GM20000 (cell line): ENCODE data around the gene GRID1.

Experiments used
- DNase-seq: peaks from one replicate; pipeline ENCODE4 v3.0.0; 2012; ENCODE audit warnings: low spot score
- TF ChIP-seq, protein P1 (sequence below): IDR thresholded peaks from 2 replicates; pipeline ENCODE4 v1.5.1; 2012; ENCODE audit warnings: mild to moderate bottlenecking, control low read depth; ENCODE audit errors: extremely low read depth, missing control alignments

Gene GRID1

DNA sequence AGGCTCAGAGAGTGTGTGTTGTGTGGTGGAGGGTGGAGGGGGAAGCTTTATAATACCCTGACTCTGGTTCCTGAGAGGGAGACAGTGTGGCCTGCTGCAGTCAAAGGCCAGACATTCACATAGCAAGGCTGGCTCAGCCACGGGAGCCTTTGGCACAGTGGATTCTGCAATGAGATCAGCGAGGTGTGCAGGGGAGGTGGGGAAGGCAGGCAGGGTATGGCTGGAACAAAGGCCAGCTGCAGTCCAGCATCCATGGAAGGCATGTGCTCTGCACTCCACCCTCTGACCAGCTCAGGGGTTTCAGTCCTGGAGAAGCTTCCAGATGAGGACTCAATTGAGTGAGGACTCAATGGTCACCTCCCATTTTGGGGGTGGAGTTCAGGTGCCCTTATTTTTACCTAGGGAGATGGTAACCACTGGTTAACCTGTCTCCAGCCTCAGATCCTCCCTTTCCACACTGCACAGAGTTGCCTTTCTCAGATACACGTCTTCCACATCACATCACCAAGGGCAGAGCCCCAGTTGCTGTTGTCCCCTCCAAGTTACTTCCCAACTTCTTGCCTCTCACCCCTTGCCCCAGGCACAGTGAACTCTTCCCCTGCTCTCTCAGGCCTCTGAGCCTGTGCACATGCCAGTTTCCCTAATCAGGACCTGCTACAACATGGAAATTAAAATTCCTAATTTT is 504.9 kb downstream of the GRID1 start:
- DNase-seq = no peak
- TF ChIP-seq, protein P1, sequence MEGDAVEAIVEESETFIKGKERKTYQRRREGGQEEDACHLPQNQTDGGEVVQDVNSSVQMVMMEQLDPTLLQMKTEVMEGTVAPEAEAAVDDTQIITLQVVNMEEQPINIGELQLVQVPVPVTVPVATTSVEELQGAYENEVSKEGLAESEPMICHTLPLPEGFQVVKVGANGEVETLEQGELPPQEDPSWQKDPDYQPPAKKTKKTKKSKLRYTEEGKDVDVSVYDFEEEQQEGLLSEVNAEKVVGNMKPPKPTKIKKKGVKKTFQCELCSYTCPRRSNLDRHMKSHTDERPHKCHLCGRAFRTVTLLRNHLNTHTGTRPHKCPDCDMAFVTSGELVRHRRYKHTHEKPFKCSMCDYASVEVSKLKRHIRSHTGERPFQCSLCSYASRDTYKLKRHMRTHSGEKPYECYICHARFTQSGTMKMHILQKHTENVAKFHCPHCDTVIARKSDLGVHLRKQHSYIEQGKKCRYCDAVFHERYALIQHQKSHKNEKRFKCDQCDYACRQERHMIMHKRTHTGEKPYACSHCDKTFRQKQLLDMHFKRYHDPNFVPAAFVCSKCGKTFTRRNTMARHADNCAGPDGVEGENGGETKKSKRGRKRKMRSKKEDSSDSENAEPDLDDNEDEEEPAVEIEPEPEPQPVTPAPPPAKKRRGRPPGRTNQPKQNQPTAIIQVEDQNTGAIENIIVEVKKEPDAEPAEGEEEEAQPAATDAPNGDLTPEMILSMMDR = no peak

DNA sequence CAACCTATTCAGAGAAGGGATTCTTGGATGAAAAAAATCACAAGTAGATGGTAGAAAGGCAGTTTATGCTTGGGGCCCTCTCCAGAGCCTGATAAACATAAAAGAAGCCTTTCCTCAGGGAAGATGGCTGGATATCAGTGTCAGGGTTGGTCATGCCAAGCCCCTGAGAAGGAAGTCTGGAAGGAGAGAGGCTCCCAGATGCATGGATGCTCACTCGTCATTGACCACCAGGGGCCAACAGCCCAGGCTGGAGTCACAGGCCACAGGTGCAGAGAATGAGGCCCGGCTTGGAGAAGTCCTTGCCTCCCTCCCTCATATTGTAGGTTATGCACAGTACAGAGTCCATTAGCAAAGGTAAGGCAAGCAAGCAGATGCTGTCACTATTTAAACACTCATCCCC is 506.7 kb downstream of the GRID1 start:
- DNase-seq = no peak
- TF ChIP-seq, protein P1 = no peak

DNA sequence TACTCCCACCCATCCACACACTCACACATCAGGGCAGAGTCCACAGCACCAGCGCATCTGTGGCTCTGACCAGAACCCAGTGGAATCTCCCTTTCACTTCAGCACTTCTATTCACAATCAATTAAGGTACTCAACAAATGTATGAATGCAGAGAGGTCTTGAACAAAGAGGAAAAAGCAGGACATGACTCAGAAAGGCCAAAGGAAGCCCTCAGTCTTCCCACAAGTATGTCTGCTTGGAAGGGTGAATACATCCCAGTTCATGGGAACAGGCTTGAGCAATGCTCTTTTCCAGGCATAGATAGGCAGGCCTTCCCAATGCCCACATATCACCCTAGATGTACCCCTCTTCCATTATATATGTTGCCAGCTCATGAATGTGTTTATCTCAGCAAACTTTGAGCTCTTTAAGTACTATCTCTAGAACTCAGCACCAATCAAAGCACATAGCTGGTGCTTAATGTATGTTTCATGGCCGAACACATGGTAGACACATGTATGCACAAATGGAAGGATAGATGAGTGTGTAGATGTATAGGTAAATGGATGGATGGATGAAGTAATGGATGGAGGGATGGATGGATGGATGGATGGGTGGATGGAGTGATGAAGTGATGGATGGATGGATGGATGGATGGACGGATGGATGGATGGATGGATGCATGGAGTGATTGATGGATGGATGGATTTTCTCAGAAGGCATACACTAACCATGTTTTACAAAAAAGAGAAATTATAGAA is 507.6 kb downstream of the GRID1 start:
- TF ChIP-seq, protein P1 = no peak

DNA sequence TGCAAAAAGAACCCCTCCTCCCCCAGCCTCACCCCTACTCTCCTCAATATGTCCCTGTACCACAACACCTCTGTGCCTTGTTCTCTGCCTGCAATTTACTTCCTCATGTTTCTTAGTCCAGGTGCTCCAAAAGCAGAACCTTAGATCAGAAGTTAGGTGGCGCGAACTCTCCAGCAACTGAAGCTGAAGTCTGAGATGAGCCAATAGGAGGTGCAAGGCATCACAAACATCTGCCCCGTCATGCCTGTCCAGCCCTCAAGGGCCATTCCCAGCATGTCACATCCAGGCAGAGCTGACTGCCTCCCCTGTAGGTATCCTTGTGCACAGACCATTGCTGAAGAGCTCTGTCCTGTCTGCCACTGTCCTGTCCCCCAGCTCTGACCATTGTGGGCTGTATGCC is 508.8 kb downstream of the GRID1 start:
- TF ChIP-seq, protein P1 = no peak
- no peak for DNase-seq

More for the DNA sequence above, 507.6 kb downstream of the GRID1 start:
- DNase-seq = no peak

DNA sequence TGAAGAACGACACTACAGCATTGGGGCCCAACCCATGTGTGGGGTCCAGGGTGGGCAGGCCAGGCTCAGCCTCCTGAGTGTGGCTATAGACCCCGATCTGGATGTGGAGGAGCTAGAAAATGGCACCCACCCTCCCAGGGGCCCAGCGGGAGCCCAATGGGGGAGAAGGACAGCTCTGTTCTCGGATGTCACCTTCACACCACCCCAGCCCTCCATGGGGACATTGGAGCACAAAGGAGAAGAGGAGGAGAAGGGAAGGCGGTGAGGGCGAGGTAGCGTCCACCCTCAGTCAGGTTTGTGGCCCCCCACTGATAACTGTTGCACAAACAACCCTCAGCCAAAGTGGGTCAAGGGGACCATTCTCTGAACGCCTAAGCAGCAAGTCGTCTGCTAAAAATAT is 509.3 kb downstream of the GRID1 start:
- TF ChIP-seq, protein P1 = no peak
- DNase-seq = no peak

DNA sequence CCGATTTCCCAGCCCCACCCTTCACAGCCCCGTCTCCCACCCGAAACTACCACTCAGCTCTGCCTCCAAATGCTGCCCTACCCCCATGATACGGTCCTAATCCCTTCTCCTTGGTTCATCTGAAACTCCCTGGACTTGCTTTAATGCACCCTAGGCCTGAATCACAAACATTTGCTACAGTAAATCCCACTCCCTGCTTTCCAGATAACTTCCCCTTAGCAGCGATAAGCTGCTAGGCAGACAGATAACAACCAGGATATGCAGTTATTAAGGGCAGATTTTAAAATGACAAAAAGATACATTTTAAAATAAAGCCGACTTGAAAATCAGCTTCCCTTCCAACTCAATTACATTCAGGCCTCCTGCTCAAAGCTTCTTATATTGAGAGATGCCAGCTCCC is 514.7 kb downstream of the GRID1 start:
- TF ChIP-seq, protein P1 = no peak
- no peak for DNase-seq

DNA sequence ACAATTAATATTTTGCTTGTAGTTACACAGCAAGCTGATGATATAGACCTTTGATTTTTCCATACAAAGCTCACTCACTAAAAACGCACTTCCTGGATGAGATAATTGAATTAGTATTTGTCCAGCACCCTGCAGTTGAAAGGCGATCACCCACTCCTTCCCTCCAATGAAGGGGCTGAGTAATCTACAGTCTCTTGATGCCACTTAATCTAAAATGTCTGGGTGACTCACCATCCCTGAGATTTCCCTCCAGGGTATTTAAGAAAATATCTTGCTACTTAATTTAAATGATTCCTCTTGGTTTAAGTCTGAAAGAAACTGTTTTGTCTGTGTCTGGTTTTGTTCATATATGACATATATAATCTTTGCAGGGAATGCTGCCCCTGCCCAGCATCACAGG is 515.3 kb downstream of the GRID1 start:
- TF ChIP-seq, protein P1 = no peak
- peak; percentile 0 for DNase-seq
